Activated CD8-positive, alpha-beta memory T cell treated with anti-CD3 and anti-CD28 coated beads, Interleukin-2, amount 50 U/mL, for 48 hours (primary cell): ENCODE data around the gene CDH23.

ENCODE experiments used
- DNase-seq: peaks from one replicate; pipeline ENCODE4 v3.0.0-alpha.2; 2020

Gene CDH23

GRCh38 chr10:71538608-71539260 lies 142.0 kb downstream of the CDH23 start:
- no peak for DNase-seq

GRCh38 chr10:71539442-71540118 lies 142.9 kb downstream of the CDH23 start:
- DNase-seq, result no peak

- no peak for DNase-seq
Measured at GRCh38 chr10:71542478-71542877, 145.8 kb downstream of the CDH23 start.

GRCh38 chr10:71543608-71544170 lies 147.0 kb downstream of the CDH23 start:
- DNase-seq, result no peak

- DNase-seq, result no peak
Measured at GRCh38 chr10:71545001-71545400, 148.3 kb downstream of the CDH23 start.

- DNase-seq, result no peak
Measured at GRCh38 chr10:71546220-71546619, 149.5 kb downstream of the CDH23 start.

- DNase-seq, result no peak
Measured at GRCh38 chr10:71547312-71547711, 150.6 kb downstream of the CDH23 start.

GRCh38 chr10:71547876-71548846 lies 151.4 kb downstream of the CDH23 start:
- no peak for DNase-seq

- DNase-seq, result no peak
Measured at GRCh38 chr10:71549766-71550533, 153.2 kb downstream of the CDH23 start.

- DNase-seq, result no peak
Measured at GRCh38 chr10:71550628-71551027, 153.9 kb downstream of the CDH23 start.

GRCh38 chr10:71551970-71552369 lies 155.2 kb downstream of the CDH23 start:
- DNase-seq, result no peak

GRCh38 chr10:71553432-71553831 lies 156.7 kb downstream of the CDH23 start:
- no peak for DNase-seq

GRCh38 chr10:71554671-71555070 lies 158.0 kb downstream of the CDH23 start:
- DNase-seq, result no peak

- DNase-seq, result no peak
Measured at GRCh38 chr10:71555087-71555723, 158.5 kb downstream of the CDH23 start.

- DNase-seq, result no peak
Measured at GRCh38 chr10:71555724-71556119, 159.0 kb downstream of the CDH23 start.

GRCh38 chr10:71558991-71559390 lies 162.3 kb downstream of the CDH23 start:
- DNase-seq, result no peak

GRCh38 chr10:71561003-71561574 lies 164.4 kb downstream of the CDH23 start:
- no peak for DNase-seq

- DNase-seq, result no peak
Measured at GRCh38 chr10:71562181-71562580, 165.5 kb downstream of the CDH23 start.

- DNase-seq, result no peak
Measured at GRCh38 chr10:71562904-71563303, 166.2 kb downstream of the CDH23 start.

GRCh38 chr10:71564194-71564820 lies 167.6 kb downstream of the CDH23 start:
- no peak for DNase-seq
